GM12872 (cell line): Measurements from ENCODE around the gene PLP1.

Experiments
- TF ChIP-seq, protein P1 (sequence below): IDR thresholded peaks from 3 replicates; pipeline ENCODE4 v1.5.1; 2011; ENCODE audit warnings: low read depth, mild to moderate bottlenecking, low read length, moderate library complexity; ENCODE audit not compliant: insufficient read depth

Gene PLP1

DNA sequence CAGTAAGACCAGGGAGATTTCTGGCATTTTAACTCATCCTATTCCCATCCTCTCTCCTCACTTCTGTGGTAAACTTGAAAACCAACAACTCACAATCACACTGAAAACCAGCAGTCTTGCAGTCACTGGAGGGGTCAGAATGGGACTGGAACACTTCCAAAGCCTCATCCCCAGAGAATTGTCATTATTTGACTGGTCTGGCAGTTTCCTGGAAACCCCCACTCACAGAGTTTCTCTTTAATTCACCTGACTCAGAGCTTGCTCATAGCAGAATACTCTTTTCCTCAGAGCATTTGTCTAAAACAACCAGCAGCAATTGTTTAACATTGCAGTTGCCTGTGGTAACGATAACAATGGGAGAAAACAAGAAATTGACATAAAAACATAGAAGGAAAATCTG lies 62.8 kb downstream of the PLP1 start:
- TF ChIP-seq, protein P1, sequence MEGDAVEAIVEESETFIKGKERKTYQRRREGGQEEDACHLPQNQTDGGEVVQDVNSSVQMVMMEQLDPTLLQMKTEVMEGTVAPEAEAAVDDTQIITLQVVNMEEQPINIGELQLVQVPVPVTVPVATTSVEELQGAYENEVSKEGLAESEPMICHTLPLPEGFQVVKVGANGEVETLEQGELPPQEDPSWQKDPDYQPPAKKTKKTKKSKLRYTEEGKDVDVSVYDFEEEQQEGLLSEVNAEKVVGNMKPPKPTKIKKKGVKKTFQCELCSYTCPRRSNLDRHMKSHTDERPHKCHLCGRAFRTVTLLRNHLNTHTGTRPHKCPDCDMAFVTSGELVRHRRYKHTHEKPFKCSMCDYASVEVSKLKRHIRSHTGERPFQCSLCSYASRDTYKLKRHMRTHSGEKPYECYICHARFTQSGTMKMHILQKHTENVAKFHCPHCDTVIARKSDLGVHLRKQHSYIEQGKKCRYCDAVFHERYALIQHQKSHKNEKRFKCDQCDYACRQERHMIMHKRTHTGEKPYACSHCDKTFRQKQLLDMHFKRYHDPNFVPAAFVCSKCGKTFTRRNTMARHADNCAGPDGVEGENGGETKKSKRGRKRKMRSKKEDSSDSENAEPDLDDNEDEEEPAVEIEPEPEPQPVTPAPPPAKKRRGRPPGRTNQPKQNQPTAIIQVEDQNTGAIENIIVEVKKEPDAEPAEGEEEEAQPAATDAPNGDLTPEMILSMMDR = no peak
